Activated CD8-positive, alpha-beta T cell treated with anti-CD3 and anti-CD28 coated beads, Interleukin-2, amount 10 ng/mL, durations not matched to agents 7 days and 5 days (primary cell): ENCODE results near the gene G0S2. TPM values are rescaled to one million over a fixed set of nuclear protein-coding genes. Genes with fewer than 3 reads are reported as not detected.

Experiments
- ATAC-seq: fragments of 150-1000 bp; cut with Tn5 transposase; one replicate; pipeline ENCODE4 v1.10.0; 2021; ENCODE audit warnings: moderate library complexity
- CTCF ChIA-PET: fragments of 350-600 bp; sonication (Branson Sonifier 250); formaldehyde crosslinking; loops from one replicate; lab custom pipeline; 2021; ENCODE audit warnings: antibody characterized with exemption; lab: Charles Lee
- POLR2A ChIA-PET: fragments of 350-600 bp; sonication (Branson Sonifier 250); formaldehyde crosslinking; loops from one replicate; lab custom pipeline; 2021; ENCODE audit warnings: antibody characterized with exemption; lab: Charles Lee
- DNase-seq: peaks from one replicate; pipeline ENCODE4 v3.0.0-alpha.2; 2020
- H3K27ac Mint-ChIP-seq: one replicate; pipeline ENCODE4 v1.8.0; 2021; ENCODE audit warnings: mild to moderate bottlenecking, mixed read lengths
- H3K27me3 Mint-ChIP-seq: one replicate; pipeline ENCODE4 v1.8.0; 2021; ENCODE audit warnings: low read depth, mixed read lengths
- H3K36me3 Mint-ChIP-seq: one replicate; pipeline ENCODE4 v1.8.0; 2021; ENCODE audit warnings: low read depth, mixed read lengths
- H3K4me1 Mint-ChIP-seq: one replicate; pipeline ENCODE4 v1.8.0; 2021; ENCODE audit warnings: low read depth, mixed read lengths
- H3K4me3 Mint-ChIP-seq: one replicate; pipeline ENCODE4 v1.8.0; 2021; ENCODE audit warnings: mild to moderate bottlenecking, mixed read lengths
- H3K9me3 Mint-ChIP-seq: one replicate; pipeline ENCODE4 v1.8.0; 2022; ENCODE audit warnings: mixed read lengths; ENCODE audit not compliant: insufficient read depth
- total RNA-seq, 2 experiments: library from RNA; stranded (reverse); gene quantifications; one replicate each; pipeline ENCODE4 v1.2.3, GENCODE V29; 2021

G0S2 gene, protein sequence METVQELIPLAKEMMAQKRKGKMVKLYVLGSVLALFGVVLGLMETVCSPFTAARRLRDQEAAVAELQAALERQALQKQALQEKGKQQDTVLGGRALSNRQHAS
- not detected for total RNA-seq

DNA sequence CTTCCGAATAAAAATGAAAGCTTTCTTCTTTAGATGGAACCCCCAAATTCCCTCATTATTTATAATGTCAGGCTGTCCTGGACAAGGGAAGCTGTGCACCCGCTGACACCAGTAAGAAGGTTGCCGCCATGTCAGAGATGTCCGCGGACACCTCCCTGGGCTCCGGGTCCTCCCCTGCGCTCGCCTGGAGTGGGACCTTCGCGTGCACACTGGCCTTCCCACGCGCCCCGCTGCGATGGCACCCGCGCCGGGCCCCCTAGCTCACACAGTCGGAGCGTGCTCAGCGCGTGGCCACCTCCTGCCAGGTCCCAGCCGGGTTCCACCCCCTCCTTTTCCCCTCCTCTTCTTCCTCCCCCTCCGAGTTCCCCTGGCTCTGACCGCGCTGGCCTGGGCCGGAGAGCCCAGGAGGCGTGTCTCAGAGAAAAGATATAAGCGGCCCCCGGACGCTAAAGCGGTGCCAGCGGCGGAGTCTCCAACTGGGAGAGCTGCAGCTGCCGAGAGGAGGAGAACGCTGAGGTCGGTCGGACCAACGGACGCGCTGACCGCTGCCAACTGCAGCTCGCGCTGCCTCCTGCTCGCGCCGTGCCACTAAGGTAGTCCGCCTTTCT is at the start of gene G0S2:
Gene G0S2, plus strand, starts transcription at position 456 of the 608 bp plus-strand sequence. CDS start 273 bp downstream, outside the sequence.
- Mint-ChIP-seq H3K9me3 (no peaks in the 10 kb centered on the region), H3K27me3 (peaks cover 42% of the 10 kb centered on the region), H3K4me3 (peak within 1 kb of the TSS; percentile 57), H3K27ac (no peak within 1 kb of the TSS), H3K36me3 (no peaks in the 10 kb centered on the region), H3K4me1 (peaks cover 54% of the 10 kb centered on the region)
- ATAC-seq: peak; percentile 58
- CTCF ChIA-PET: interaction anchor here (0.7 to 3.2 kb wide), 7 partner anchors 11 to 94 kb away, joined by 3 to 20 read pairs (median 5); no protein-coding TSS in a partner anchor
- peak; percentile 42 for DNase-seq
- POLR2A ChIA-PET: interaction anchor here (0.6 kb wide), 1 partner anchor 262 kb away, joined by 3 read pairs; no protein-coding TSS in a partner anchor

DNA sequence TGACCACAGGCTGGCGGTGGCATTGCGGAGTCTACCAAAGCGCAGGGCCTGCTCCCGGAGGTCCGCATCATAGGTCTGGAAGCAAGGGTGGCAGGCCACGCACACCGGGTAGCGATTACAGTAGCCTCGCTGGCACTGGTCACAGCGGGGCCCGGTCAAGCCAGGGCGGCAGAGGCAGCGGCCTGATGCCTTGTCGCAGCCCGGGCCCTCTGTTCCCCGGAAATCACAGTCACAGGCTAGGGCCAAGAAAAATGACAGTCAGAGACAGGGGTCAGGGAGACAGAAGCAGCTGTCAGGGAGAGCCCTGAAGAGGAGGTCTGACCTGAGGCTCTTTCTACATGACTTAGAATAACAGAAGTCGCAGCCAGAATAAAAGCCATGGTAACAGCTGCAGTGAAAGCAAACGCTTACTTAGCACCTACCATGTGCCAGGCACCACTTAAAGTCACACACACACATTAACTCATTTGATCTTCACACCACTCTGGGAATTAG is 49.4 kb upstream of the G0S2 start:
- Mint-ChIP-seq H3K27me3 (no peaks in the 10 kb centered on the region), H3K4me1 (no peaks in the 10 kb centered on the region), H3K9me3 (no peaks in the 10 kb centered on the region), H3K36me3 (no peaks in the 10 kb centered on the region), H3K4me3 (no peak overlapping the region), H3K27ac (no peak overlapping the region)
- CTCF ChIA-PET: interaction anchor here (0.6 to 2.1 kb wide), 2 partner anchors 27 to 56 kb away, joined by 3 to 8 read pairs; partner anchors contain the start of gene LAMB3
- no peak for DNase-seq
- POLR2A ChIA-PET: no interaction called here
- ATAC-seq: no peak

DNA sequence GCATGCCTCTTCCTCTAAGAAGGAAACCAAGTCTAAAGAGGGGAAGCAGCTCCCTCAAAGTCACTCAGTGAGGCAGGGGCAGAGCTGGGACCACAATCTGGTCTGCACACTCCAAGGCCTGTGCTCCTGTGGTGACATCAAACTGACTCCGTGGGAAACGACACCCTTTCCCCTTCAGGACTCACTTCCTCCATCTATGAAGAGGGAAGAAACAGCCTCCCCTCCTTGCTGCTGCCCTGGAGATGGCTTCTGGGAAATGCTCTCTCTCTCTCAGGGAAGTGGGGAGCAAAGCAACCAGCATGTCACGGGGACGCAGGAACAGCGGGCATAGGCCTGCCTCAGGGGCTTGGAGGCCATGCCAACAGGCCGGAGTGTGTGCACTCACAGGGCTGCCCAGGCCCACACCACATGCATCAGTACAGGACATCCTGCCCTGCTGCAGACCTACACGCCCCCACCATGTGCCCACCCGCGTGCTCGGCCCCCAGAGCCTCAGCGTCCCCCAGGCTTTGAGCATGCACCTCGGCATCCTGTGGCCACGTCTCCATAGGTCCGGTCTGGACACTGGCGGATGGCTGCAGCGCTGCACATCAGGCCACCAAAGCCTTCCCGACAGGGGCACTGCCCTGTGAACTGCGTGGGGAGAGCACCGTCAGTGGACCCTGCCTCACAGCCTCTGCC is 48.7 kb upstream of the G0S2 start:
- no peak overlapping the region for H3K4me3 Mint-ChIP-seq

DNA sequence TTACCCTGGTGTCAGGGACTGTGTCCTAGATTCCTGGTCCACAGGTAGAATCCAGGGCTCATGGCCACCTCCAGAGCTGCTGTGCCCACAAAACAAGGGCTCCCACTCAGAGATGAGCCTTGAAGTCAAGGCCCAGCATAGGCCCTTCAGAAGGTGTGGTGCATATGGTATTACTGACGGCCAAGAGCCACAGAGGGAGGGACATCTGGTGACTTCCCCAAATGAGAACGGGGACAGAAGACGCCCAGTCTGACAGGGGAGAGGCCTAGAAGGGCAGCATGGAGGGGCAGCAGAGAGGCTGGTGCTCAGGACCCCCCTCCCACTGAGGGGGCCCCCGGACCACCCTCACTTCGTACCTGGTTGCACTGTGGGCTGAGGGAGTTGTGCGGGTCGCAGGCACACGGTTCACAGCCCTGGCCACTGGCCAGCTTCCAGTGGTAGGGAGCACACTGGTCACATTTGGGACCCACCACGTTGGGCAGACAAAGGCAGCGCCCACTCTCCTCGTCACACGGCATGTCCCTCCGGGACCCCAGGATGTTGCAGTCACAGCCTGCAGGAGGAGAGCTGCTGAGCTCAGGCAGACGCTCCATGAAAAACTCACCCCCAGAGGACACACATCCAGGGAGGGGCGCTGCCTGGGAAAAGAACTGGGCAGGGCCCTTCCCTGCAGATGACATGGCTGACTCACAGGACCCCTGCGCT is 48.0 kb upstream of the G0S2 start:
- Mint-ChIP-seq H3K9me3 (no peaks in the 10 kb centered on the region), H3K27me3 (no peaks in the 10 kb centered on the region), H3K27ac (no peak overlapping the region), H3K4me1 (no peaks in the 10 kb centered on the region), H3K36me3 (no peaks in the 10 kb centered on the region), H3K4me3 (no peak overlapping the region)
- no peak for ATAC-seq
- ChIA-PET POLR2A (no interaction called here), CTCF (interaction anchor here (0.6 to 2.1 kb wide), 20 partner anchors 8 to 121 kb away, joined by 3 to 16 read pairs (median 5); partner anchors contain the start of genes CAMK1G and LAMB3)
- DNase-seq: no peak

More for the DNA sequence above, 48.7 kb upstream of the G0S2 start:
- ChIA-PET POLR2A (no interaction called here), CTCF (interaction anchor here (0.8 to 2.1 kb wide), 11 partner anchors 10 to 122 kb away, joined by 3 to 16 read pairs (median 5); partner anchors contain the start of genes CAMK1G and LAMB3)
- no peaks in the 10 kb centered on the region for H3K9me3 Mint-ChIP-seq
- DNase-seq (no peak), ATAC-seq (no peak)
- no peaks in the 10 kb centered on the region for H3K4me1 Mint-ChIP-seq
- no peak overlapping the region for H3K27ac Mint-ChIP-seq
- H3K36me3 Mint-ChIP-seq: no peaks in the 10 kb centered on the region
- no peaks in the 10 kb centered on the region for H3K27me3 Mint-ChIP-seq

DNA sequence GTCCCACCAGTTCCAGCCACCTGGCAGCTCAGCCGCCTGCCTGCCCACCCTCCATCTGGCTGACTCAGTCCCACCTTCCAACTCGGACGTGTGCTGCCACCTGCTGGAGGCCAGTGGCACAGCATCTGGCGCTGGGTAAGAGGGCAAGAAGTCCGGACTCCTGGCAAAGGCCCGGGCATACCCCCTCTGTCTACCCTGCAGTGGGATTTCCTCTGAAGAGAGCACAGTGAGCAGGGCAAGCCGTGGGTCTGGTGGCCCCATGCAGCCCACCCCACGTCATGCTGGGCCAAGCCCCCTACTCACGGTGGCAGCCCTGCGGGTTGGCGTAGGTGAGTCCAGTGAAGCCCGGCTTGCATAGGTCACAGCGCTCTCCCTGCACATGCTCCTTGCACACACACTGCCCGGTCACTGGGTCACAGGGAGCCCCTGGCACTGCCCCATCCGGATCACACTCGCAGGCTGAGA is 47.4 kb upstream of the G0S2 start:
- no peak overlapping the region for H3K4me3 Mint-ChIP-seq
- CTCF ChIA-PET: interaction anchor here (0.6 to 2.1 kb wide), 20 partner anchors 9 to 121 kb away, joined by 3 to 16 read pairs (median 5); partner anchors contain the start of genes CAMK1G and LAMB3
- DNase-seq (peak; percentile 83), ATAC-seq (peak; percentile 89)
- no peaks in the 10 kb centered on the region for H3K36me3 Mint-ChIP-seq
- POLR2A ChIA-PET: no interaction called here
- no peak overlapping the region for H3K27ac Mint-ChIP-seq
- H3K27me3 Mint-ChIP-seq: no peaks in the 10 kb centered on the region
- no peaks in the 10 kb centered on the region for H3K4me1 Mint-ChIP-seq
- no peaks in the 10 kb centered on the region for H3K9me3 Mint-ChIP-seq

DNA sequence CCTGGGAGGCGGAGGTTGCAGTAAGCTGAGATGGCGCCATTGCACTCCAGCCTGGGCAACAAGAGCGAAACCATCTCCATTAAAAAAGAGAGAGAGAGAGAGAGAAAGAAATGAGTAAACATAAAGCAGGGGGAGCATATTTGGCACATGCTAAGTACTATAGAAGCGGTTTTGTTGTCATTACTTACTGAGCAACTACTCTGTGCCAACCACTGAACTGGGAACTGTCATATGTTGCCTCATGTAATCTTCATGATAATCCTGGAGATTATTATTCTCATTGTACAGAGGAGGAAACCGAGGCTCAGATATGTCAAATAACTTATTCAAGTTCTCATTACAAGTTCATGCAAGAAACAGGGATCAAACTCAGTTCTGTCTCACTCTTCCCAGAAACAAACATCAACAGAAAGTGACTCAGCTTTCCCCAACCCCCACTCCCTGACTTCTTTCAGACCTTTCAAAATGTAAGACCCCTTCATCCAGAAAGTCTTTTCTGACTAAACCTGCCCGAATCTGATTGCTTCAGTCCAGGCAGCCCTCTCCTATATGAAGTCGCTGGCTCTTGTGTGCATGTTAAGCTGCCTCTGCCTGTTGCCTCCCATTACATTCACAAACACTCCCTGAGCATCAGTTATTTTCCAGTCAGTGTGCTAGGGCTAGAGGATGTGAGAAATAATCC is 46.5 kb upstream of the G0S2 start:
- ATAC-seq (no peak), DNase-seq (no peak)
- no peak overlapping the region for H3K4me3 Mint-ChIP-seq
- no peaks in the 10 kb centered on the region for H3K4me1 Mint-ChIP-seq
- H3K9me3 Mint-ChIP-seq: no peaks in the 10 kb centered on the region
- no peak overlapping the region for H3K27ac Mint-ChIP-seq
- ChIA-PET POLR2A (no interaction called here), CTCF (interaction anchor here (1.4 to 2.1 kb wide), 6 partner anchors 11 to 120 kb away, joined by 3 to 10 read pairs (median 6); no protein-coding TSS in a partner anchor)
- no peaks in the 10 kb centered on the region for H3K36me3 Mint-ChIP-seq
- H3K27me3 Mint-ChIP-seq: no peaks in the 10 kb centered on the region

DNA sequence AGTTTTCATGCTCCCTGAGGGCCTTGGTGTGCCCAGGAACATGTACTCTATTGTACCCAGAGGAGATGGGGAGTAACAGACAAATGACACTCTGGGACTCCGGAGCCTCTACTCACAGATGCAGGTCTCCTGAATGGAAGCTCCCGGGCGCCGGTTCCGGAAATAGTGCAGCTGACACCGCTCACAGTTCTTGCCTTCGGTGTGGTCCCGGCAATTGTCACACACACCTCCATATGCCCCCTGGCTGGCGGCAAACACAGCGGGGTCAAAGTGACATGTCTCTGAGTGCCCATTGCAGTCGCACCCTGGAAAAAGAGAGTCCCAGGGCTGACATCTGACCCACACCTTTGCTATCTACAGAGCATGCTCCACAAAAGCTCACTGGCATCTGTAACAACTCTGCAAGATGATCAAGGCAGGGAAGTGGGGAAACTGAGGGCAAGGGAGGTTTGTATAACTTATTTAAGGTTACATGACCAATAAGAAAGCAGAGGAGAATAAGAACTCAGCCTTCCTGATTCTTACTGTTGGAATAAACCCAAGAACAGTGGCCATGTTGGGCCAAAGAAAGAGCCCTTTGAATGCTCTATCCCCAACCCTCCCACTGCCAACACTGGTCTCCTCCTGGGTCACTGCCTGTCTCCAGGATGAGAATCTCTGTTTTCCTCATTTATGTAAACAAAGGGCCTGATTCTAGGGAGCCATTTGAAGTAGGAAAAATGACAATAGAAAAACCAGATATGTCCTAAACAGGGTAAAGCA is 45.4 kb upstream of the G0S2 start:
- no peak overlapping the region for H3K27ac Mint-ChIP-seq
- POLR2A ChIA-PET: no interaction called here
- no peaks in the 10 kb centered on the region for H3K9me3 Mint-ChIP-seq
- H3K27me3 Mint-ChIP-seq: no peaks in the 10 kb centered on the region
- peaks cover under 1% of the 10 kb centered on the region for H3K4me1 Mint-ChIP-seq
- no peak for ATAC-seq
- CTCF ChIA-PET: interaction anchor here (1.4 to 1.8 kb wide), 5 partner anchors 10 to 64 kb away, joined by 3 to 7 read pairs (median 4); no protein-coding TSS in a partner anchor
- H3K36me3 Mint-ChIP-seq: no peaks in the 10 kb centered on the region
- DNase-seq: no peak
- no peak overlapping the region for H3K4me3 Mint-ChIP-seq

DNA sequence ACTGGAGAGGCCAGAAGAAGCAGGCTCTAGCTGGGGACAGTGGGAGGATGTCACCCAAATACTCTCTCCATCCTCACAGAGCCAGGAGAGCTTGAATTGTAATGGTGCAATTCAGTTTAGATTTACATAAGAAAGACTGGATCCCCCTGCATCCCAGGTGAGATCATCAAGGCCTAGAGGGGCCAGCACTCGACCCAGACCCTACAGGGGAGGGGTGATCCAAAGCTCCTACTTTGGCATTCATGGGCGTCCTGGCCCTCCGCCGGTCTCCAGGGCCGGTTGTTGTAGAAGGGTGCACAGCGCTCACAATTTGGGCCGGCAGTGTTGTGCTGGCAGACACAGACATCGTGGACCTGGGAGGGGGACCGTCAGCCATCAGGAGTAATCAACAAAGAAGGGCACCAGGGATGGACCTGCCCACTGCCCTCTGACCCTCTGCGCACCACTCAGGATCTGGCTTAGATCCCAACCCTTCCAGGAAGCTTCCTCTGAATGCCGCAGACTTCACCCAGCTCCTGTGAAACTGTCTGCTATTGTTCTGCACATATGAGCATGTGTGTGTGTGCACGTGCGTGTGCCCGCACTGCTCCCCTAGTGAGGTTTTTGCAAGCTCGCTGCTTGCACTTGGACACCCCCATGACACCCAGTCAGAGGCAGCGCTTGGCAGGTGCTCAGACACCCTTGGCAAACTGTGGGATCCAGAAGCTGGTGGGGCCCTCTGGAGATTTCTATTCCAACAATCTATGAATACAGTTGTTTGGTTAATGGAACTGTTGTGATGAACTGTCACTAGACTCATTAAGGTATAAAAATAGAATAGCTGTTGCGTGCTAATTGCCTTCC is 44.6 kb upstream of the G0S2 start:
- Mint-ChIP-seq H3K27me3 (no peaks in the 10 kb centered on the region), H3K4me1 (peaks cover 6% of the 10 kb centered on the region), H3K4me3 (no peak overlapping the region), H3K36me3 (no peaks in the 10 kb centered on the region), H3K9me3 (no peaks in the 10 kb centered on the region), H3K27ac (no peak overlapping the region)
- DNase-seq: no peak
- no peak for ATAC-seq
- ChIA-PET POLR2A (interaction anchor here (0.7 kb wide), 1 partner anchor 37 kb away, joined by 3 read pairs; no protein-coding TSS in a partner anchor), CTCF (interaction anchor here (0.8 to 1.8 kb wide), 4 partner anchors 54 to 63 kb away, joined by 3 to 7 read pairs (median 4); no protein-coding TSS in a partner anchor)

DNA sequence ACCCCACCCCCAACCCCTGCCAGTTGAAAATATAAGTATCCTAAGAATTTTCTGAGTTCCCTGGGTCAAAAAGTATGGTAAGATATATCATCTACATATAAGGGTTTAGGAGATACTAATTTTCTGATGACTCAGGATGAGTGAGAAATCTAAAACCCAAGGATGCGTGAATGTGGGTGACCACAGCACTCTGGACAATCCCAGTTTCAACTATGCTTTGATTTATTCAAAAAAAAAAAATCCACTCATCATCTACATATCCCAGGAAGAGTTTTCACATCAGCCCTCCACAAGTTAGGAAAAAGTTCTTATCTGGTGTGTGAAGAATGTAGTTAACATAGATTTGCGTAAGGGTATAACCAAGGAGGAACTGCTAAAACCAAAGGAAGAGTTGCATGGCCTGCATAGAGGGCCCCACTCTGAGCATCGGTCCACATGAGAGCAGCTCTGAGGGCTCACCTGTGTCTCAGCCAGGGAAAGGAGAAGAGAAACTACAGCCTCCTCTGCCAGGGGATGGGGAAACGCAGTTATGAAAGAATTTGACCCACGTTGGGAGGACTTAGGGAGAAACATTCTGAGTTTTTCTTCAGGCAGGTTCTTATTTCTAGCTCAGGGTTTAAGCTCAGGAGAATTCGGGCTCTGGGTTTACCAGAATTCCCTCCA is 41.7 kb upstream of the G0S2 start:
- Mint-ChIP-seq H3K4me1 (peaks cover 6% of the 10 kb centered on the region), H3K27ac (no peak overlapping the region), H3K36me3 (no peaks in the 10 kb centered on the region), H3K9me3 (no peaks in the 10 kb centered on the region), H3K4me3 (no peak overlapping the region), H3K27me3 (peaks cover 3% of the 10 kb centered on the region)
- no peak for ATAC-seq
- ChIA-PET POLR2A (no interaction called here), CTCF (interaction anchor here (1.6 kb wide), 1 partner anchor 60 kb away, joined by 5 read pairs; no protein-coding TSS in a partner anchor)
- DNase-seq: no peak
